NCI-H1105 (cell line): ENCODE data around the gene HEATR9.
"Not testable (repeated sequence)": the region's sequence is repeated elsewhere in the genome, so short reads cannot be mapped to it uniquely, and the experiment has no call there.

Experiments used
- DNase-seq: peaks from one replicate; lab custom pipeline; 2025; lab: John Stamatoyannopoulos, UW

Gene HEATR9, protein sequence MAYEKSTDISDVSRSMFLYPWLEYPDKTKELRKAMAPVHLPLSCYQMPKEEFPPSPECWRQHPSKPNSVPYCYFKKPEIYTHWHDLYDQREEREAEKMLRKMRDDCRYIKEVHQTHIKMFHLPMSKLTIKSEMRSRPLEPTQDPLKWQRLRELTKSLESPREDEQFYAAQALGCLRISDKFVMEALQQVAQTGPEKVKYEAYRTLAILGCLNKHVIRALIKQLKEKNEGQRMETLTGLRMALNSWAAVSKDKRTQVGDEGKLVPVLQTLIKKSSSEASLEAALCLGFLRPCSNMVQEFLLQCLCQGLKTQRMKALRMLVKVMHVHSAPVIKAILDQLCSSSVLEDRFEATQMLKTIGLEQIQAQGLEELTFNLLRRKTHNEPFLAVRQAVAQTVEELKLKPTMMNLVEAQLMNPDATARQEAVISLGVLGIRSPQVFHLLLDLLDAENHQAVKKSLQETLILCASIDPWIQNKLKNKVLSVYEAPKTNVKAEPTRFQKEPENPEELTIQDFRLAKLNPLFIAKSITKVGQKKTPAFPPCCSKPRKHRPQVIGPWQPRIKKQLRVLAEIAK

DNA sequence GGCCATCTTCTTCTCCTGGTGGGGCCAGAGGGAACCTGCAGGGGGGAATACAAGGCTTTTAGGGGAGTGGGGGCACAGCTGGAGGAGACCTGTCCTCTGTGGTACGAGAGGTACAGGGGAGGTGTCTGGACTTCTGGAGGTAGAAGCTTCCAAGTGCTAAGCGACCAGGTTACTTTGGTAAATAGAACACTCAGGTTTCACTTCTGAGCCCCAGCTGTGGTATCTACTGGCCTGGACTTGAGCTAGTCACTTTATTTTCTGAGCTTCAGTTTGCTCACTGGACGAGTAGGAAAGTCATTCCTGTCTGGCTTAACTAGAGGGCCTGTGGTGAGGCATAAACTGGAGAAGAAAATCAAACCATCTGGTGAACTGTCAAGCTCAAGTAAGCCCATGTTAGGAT, at the start of gene HEATR9:
TSS of gene HEATR9 (minus strand) at position 155 of the 400 bp plus-strand sequence. CDS start at position 6, 149 bp downstream.
- DNase-seq = no peak

DNA sequence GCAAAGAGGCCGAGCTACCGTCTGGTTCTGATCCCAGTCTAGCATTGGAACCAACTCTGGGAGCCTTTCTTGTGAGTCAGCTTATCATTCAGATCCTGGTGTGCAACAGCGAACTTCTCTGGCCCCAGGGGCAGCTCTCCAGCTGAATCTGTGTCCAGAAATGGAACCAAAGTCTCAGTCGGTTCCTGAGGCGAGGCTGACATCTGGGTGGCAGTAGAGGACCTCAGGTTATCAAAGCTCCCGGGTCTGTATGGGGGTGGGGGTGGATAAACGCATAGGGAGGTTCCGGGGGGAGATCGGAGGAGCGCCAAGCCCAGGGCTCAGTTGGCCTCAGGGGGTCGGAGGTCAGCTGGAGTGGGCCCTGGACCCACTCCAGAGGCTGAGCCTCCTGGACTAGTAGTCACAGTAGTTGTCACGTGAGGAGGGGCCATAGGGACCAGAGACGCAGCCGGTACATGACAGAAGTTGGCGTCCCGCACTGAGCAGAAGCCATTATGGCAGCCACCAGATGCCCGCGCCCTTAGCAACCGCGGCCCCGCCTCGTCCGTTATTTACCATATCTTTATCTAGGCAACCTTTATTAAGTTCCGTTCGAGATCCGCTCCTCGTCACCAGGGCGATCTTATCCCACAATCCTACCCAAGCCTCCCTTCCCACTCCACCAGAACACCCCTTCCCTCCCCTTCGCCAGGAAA, 49.0 kb upstream of the HEATR9 start:
- DNase-seq = no peak

DNA sequence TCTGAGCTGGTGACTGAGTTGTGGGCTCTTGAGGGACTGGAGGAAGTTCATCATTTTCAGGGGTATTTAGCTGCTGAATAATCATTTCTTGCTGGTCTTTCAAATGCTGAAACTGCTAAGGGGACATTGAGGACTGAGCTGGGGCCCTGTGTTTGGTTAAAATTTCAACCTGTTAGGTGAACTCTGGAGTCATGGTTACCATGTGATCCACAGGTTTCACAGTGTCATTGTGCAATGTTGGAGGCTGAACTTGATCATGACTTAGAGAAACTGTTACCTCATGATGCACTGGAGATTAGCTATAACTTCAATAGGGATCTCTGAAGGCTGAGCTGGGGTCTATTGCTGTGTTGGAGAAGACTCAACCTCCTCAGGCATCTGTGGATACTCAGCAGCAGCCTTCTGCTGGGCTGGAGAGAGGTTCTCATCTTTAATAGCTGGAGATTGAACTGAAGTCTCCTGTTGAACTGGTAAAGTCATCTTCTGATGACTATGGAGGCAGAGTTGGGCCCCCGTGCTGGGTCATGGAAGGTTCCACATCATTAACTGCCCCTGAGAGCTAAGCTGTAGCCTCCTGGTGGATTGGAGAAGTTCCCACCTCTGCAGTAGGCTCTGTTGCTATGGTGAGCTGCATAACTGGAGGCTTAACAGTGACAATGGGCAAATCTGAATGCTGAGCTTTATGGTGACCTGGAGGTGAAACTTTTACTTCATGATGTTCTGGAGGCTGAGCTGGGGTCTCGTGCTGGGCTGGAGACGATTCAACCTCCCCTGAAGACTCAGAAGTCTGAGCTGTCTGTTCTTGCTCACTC, 46.7 kb upstream of the HEATR9 start:
- no peak for DNase-seq

DNA sequence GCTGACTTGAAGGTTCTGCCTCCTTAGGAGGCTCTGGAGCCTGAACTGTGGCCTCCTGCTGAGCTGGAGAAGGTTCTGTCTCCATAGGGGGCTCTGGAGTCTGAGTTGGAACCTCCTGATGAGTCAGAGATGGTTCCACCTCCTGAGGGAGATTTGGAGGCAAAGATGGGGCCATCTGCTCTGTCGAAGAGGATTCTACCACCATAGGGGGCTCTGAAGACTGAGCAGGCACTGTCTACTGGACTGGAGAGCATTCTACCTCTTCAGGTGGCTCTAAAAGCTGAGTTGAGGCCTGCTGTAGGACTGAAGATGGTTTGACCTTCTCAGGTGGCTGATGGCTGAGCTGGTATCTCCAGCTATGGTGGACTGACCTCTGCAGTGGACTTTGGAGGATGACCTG, 45.7 kb upstream of the HEATR9 start:
- no peak for DNase-seq

DNA sequence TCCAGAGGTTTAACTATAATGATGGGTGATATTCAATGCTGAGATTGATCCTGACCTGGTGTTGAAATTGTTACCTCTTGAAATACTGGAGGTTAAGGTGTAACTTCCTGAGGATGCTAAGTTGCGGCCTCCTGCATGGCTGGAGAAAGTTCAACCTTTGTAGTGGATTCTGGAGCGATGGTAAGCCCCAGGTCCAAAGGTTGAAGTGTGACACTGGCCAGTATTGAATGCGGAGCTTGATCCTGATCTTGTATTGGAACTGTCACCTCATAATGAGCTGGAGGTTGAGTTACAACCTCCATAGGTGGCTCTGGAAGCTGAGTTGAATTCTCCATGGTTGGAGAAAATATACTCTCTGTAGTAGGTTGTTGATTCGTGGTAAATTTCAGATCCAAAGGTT, 44.9 kb upstream of the HEATR9 start:
- no peak for DNase-seq

DNA sequence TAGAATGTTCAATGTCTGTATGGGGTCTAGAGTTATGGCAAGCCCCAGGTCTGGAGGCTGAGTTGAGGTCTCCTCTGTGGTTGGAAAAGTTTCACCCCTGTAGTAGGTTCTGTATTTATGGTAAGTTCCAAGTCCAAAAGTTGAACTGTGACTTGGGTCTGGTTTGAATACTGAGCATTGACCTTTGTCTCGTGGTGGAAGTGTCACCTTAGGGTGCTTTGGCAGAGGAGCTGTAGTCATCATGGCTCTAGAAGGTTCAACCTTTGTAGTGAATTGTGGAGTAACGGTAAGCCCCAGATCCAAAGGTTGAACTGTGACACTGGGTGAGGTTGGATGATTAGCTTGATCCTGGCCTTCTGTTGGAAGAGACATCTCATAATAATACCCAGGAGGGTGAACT, 44.3 kb upstream of the HEATR9 start:
- no peak for DNase-seq

DNA sequence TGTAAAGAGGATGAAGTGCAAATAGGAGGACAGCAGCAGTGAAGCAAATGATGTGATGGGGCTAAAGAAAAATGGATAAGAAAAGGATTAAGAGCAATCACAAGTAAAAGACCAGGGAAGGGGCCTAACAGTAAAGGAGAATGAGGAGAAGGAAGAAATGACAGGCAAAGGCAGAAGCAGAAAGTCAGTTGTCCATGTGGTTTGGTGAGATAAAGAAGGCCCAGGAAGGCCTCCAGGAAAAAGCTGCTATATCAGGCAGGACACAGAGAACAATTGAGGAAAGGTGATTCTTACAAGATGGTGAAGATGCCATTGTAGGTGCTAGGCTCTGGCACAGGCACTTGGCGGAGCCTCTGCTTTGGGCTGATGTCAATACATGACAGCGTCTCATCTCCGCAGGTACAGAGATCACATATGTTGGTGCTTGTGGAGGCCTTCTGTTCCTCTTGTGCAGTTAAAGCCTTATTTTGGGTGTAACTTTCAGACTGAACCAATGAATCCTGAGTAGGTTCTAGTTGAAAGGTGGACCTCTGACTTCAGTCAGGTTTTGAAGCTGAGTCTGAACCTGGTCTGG, 43.7 kb upstream of the HEATR9 start:
- no peak for DNase-seq

DNA sequence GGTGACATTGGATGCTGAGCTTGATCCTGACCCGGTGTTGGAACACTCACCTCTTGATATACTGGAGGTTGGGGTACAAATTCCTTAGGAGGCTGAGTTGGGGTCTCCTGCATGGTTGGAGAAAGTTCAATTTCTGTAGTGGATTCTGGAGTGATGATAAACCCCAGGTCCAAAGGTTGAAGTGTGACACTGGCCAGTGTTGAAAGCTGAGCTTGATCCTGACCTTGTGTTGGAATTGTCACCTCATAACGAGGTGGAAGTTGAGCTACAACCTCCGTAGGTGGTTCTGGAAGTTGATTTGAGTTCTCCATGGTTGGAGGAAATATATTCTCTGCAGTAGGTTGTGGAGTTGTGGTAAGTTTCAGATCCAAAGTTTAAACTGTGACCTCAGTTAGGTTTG, 40.7 kb upstream of the HEATR9 start:
- DNase-seq = no peak

DNA sequence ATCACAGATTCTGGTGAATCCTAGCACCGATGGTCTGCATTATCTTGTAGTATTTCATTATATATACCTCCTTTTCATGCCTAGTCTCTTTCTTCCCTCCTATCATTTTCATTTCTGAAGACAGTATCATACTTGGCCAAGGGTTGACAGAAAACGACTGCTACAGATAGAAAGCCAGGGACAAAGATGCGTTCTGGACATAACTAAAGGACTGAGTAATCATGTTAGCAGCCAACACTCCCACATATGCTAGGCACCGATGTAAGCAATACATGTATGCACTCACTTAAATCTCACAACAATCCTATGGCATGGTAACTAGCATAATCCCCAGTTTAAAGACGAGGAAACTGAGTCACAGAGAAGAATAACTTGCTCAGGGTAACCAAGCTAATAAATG, 39.0 kb upstream of the HEATR9 start:
- DNase-seq = no peak

DNA sequence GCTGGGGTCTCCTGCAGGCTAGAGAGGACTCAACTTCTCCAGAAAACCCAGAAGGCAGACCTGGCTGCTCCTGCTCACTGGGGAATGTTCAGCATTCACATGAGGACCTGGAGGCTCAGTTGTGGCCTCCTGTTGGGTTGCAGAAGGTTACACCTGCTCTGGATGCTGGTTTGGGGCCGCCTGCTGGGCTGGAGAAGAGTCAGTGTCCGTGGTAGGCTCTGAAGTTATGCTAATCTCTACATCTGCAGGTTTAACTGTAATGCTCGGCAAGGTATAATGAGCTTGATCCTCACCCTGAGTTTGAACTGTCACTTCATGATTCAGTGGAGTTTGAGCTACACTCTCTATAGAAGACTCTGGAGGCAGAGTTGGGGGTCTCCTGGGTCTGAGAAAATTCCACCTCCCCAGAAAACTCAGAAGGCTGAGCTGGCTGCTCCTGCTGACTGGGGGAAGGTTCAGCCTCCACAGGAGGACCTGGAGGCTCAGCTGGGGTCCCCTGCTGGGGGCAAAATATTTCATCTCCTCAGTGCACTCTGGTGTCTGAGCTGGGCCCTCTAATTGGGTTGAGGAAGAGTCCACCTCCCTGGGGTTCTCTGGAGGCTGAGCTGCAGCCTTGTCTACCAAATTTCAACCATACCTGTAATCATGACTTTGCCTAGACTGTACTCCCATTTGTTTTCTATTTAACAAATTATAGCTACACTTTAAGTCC, 38.4 kb upstream of the HEATR9 start:
- DNase-seq = no peak

DNA sequence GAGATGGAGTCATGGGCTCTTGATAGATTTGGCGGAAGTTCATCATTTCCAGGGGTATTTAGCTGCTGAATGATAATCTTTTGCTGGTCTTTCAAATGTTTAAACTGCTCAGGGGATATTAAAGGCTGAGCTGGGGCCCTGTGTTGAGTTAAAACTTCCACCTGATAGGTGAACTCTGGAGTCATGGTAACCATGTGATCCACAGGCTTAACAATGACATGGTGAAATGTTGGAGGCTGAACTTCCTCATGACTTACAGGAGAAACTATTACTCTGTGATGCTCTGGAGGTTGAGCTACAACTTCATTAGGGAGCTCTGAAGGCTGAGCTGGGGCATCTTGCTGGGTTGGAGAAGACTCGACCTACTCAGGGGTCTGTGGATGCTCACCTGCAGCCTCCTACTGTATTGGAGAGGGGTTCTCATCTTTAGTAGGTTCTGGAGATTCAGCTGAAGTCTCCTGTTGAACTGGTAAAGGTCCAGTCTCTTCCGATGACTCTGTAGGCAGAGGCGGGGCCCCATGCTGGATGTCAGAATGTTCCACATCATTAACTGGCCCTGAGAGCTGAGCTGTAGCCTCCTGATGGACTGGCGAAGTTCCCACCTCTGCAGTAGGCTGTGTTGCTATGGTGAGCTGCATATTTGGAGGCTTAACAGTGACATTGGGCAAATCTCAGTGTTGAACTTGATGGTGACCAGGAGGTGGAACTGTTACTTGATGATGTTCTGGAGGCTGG, 37.7 kb upstream of the HEATR9 start:
- no peak for DNase-seq

DNA sequence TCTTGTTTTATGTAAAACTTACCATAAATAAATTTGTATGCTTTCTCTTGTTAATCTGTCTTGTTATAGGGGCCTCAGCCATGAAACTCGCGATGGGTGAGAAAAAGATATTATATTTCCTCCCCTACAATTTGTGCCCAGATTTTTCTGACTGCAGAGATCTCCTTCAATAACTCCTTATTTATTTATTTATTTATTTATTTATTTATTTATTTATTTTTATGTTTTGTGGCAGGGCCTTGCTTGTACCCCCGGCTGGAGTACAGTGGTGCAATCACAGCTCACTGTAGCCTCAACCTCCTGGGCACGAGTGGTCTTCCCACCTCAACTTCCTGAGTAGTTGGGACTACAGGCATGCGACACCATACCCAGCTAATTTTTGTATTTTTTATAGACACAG, 34.8 kb upstream of the HEATR9 start:
- DNase-seq = no peak

DNA sequence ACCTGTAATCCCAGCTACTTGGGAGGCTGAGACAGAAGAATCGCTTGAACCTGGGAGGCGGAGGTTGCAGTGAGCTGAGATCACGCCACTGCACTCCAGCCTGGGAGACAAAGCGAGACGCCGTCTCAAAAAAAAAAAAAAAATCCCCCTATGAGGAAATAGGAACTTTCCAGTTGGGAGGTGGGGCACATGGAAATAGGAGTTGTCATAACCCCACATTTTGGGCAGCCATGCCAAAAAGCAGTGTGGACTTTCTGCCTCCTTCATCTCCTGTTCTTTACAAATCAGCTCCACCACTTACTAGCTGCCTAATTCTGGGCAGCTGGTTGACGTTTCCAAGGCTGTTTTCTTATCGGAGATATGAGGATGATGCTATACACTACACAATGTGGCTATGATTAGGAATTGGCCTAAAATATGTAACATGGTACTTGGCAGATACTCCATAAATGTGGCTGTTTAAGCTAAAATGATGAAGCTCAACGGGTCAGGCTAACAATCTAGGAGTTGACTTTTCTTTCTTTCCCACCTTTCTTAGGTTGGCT, 33.0 kb upstream of the HEATR9 start:
- no peak for DNase-seq

DNA sequence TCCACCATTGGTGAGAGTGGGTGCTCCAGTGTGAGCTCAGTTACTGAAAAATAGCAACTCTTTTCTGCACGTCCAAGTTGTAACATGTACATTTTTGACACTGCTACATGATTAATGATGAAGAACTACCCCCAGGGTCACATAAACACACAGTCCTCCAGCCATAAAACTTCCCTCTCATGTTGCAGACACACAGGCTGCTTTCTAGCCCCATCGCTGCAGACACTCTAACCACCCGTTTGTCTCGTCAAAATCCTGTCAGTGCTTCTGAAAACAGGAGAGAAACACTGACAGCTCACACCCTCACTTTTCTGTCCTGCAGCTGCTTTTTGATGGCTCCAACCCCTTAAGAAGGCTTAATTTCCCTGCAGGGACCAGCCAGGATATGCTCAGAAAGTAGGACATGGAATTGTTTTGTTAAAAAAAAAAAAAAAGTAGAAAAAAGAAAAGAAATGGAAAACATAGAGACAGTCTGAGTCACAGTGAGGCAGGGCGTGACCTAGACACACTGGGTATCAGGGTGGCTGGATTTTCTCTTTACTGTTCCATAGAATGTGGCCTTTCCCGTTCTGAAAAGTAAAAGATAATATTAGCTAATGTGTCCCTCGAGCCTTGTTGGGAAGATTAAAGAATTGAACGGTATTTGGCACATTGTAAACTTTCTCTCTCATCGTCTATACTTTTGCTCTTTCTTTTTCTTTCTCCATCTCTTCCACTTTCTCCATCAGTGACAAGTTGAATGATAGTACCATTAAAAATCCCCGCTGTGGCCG, 32.2 kb upstream of the HEATR9 start:
- no peak for DNase-seq

DNA sequence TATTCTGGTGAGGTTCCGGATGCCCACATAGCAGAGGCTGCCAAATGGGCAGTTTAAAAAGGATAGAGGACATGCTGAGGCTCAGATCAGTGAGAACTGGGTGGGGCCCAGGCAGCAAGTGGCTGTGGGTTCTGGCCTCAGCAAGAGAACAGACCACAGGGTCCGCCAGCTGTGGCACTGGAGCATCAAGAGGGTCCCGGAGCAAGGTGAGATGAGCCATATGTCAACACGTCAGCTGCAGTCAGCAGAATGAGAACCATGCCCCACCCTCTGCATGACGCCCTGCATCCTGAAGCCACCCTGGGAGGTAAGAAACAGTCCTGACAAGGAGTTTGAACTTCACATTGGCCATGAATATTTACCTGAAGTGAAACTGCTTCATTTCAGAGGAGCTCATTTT, 31.6 kb upstream of the HEATR9 start:
- DNase-seq = no peak

DNA sequence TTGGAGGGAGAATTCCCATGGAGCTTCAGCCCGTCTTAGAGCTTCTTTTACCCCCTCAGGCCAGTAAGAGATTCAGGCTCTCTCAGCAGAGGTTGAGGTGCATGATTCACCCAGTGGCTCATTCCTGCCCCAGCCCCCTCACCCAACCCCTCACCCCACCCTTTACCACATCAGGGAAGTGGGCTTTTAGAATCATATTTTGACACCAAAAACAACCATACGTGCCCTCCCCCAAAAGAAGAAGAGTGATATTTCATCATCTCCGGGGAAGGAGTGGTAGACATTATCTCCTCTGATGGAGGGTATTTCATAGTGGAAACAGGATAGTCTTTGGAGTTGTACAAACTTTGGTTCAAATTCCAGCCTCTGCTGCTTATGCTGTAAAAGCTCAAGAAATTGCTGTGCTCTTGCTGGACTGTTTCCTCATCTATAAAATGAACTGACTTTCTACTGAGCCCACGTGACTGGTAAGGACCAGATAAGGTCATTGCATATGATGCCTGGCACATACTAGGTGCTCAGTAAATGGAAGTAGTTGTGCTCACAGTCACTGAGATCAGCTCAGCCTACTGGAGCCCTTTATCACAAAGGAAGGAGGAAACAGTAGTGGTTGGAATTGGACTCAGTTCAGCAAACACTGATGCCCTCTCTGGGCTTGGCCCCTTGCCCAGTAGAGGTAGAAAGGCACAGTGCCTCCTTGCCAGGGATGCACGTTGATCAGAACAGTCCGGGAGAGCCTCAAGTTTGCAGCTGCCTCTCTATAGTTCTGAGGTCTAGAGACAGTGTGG, 29.8 kb upstream of the HEATR9 start:
- DNase-seq = peak; percentile 10

DNA sequence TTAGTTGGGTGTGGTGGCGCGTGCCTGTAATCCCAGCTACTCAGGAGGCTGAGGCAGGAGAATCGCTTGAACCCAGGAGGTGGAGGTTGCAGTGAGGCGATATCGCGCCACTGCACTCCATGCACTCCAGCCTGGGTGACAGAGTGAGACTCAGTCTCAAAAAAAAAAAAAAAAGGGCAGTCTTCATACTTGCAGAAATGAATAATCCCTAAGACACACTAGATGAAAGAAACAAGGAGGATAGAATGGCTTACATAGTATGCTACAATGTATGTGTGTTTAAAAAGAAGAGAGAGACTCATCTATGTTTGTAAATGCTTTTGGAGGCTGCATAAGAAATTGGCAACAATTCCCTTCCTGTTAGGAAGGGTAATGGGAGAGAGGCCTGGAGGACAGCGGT, 29.1 kb upstream of the HEATR9 start:
- not testable (repeated sequence) for DNase-seq

DNA sequence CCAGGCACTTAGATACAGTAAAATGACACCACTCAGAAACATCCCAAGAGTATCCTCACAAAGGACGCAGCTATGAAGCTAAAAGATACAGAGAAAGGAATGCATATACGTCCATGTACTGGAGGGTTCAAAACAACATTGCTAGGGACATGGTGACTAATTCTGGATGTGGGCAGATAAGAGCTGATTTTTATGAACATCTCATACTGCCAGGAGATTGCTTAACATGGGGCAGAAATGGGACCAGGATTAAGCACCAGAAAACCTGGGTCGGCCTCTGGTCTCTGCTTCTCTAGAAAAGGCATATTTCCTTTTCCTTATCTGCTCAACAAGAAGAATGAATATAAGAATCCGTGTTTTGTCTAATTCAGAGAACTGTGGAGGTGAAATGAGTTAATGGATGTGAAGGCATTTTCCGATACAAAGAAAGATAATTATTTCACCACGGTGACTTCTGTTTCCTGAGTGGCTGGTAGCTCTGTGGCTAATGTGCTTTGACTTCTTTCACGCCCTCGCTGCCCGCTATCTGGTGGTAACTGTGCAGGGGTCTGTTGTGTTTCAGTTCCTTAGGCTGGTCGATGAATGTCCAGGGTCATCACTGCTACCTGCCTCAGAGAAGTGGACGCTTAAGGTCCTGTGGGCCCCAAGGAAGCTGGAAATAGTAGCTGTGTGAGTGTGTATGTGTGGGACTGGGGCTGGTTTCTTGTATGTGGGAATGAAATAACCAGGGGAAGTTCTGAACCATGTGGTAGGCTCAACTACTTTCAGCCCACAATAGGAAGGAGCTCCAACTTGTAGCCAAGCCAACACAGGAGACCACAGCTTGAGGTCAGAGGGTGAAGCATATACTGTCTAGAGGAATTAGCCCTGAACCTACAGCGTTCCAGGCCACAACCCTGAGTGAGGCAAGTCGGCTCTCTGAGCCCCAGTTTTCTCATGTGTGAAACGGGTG, 27.2 kb upstream of the HEATR9 start:
- DNase-seq = no peak
